H1 (cell line): ENCODE results near the gene ME3.

Source experiments
- ASH2L ChIP-seq: fragments of 200-600, 300-600 bp; sonication (generic); IDR thresholded peaks from one replicate; pipeline ENCODE4 v1.7.1; 2017; ENCODE audit warnings: low read length
- CTCF ChIP-seq, 3 experiments: IDR thresholded peaks; 1 replicate in 2 of 3; 2 replicates in 1 of 3; pipeline versions ENCODE4 v1.5.1 to v1.6.1; 2011; ENCODE audit warnings: low read length in 3 of 3, mild to moderate bottlenecking in 3 of 3, inconsistent platforms in 2 of 3, low read depth in 1 of 3, moderate library complexity in 1 of 3; ENCODE audit not compliant: insufficient read depth in 1 of 3; ENCODE audit errors: control extremely low read depth in 1 of 3
- EGR1 ChIP-seq: IDR thresholded peaks from 2 replicates; pipeline ENCODE4 v1.6.1; 2011; ENCODE audit warnings: low read depth, low read length, borderline replicate concordance
- EP300 ChIP-seq, 2 experiments: IDR thresholded peaks; 1 replicate in 1 of 2; 2 replicates in 1 of 2; pipeline ENCODE4 v1.6.1; 2011 to 2012; ENCODE audit warnings: low read depth in 2 of 2, low read length in 2 of 2, mild to moderate bottlenecking in 2 of 2, borderline replicate concordance in 1 of 2, inconsistent platforms in 1 of 2, moderate library complexity in 1 of 2
- NRF1 ChIP-seq: IDR thresholded peaks from 2 replicates; pipeline ENCODE4 v1.6.1; 2011; ENCODE audit warnings: mild to moderate bottlenecking, low read depth, low read length, improper control_type of control experiment
- POLR2A ChIP-seq, 2 experiments: IDR thresholded peaks; 1 replicate in 1 of 2; 2 replicates in 1 of 2; pipeline ENCODE4 v1.6.1; 2011; ENCODE audit warnings: low read depth in 2 of 2, low read length in 2 of 2, mild to moderate bottlenecking in 2 of 2; ENCODE audit errors: control extremely low read depth in 1 of 2
- POLR2AphosphoS5 ChIP-seq: IDR thresholded peaks from 2 replicates; pipeline ENCODE4 v1.6.1; 2011; ENCODE audit warnings: low read depth, low read length
- RBBP5 ChIP-seq: IDR thresholded peaks from 2 replicates; pipeline ENCODE4 v1.7.1; 2012; ENCODE audit warnings: low read depth, mild to moderate bottlenecking, inconsistent platforms, low read length, moderate library complexity, borderline replicate concordance
- RFX5 ChIP-seq: IDR thresholded peaks from 2 replicates; pipeline ENCODE4 v1.6.1; 2011; ENCODE audit warnings: low read depth, low read length, improper control_type of control experiment, borderline replicate concordance
- TAF1 ChIP-seq: IDR thresholded peaks from 2 replicates; pipeline ENCODE4 v1.6.1; 2011; ENCODE audit warnings: mild to moderate bottlenecking, low read depth, low read length
- TAF7 ChIP-seq: optimal IDR thresholded peaks from 2 replicates; pipeline ENCODE3; 2011; ENCODE audit warnings: low read depth, mild to moderate bottlenecking, inconsistent platforms, low read length, moderate library complexity, borderline replicate concordance
- TBP ChIP-seq: IDR thresholded peaks from 2 replicates; pipeline ENCODE4 v1.6.1; 2011; ENCODE audit warnings: low read depth, low read length, improper control_type of control experiment
- YY1 ChIP-seq: IDR thresholded peaks from 2 replicates; pipeline ENCODE4 v1.6.1; 2011; ENCODE audit warnings: low read depth, mild to moderate bottlenecking, low read length
- ZNF274 ChIP-seq: IDR thresholded peaks from 2 replicates; pipeline ENCODE4 v1.7.0; 2012; ENCODE audit warnings: low read length, borderline replicate concordance; ENCODE audit errors: extremely low read depth

- TF ChIP-seq TAF1 (no peak), TBP (no peak), POLR2A (IDR thresholded peaks at IDR 0.05; ENCODE audit: control extremely low read depth in 1 of 2, low read depth in 2 of 2, low read length in 2 of 2) (no peak), ZNF274 (no peak), CTCF (IDR thresholded peaks at IDR 0.05; ENCODE audit: control extremely low read depth in 1 of 3, insufficient read depth in 1 of 3, low read depth in 1 of 3, low read length in 3 of 3) (peak in 2 of 3 experiments; percentile 21 to 34; a peak in 3 of 4 replicates), RFX5 (no peak), NRF1 (no peak), YY1 (no peak), RBBP5 (no peak), ASH2L (no peak), EP300 (IDR thresholded peaks at IDR 0.05; ENCODE audit: borderline replicate concordance in 1 of 2, low read depth in 2 of 2, low read length in 2 of 2) (no peak), TAF7 (no peak), EGR1 (no peak), POLR2AphosphoS5 (no peak)
These were observed 134.7 kb downstream of the ME3 start for GRCh38 chr11:86537541-86538222.
